Osteoblast (primary cell): ENCODE measurements around the gene ALCAM. TPM values are rescaled to one million over a fixed set of nuclear protein-coding genes. Genes with fewer than 3 reads are reported as not detected.

Experiments used
- DNase-seq: peaks from one replicate; pipeline ENCODE4 v3.0.0; 2011; ENCODE audit warnings: low spot score, mixed read lengths; ENCODE audit not compliant: insufficient read length; ENCODE audit errors: missing footprints
- H2AFZ ChIP-seq: 2 replicates; pipeline ENCODE4 v1.6.0; 2011; ENCODE audit warnings: mild to moderate bottlenecking, low read length
- H3K27ac ChIP-seq: 2 replicates; pipeline ENCODE4 v1.5.1; 2011; ENCODE audit warnings: mild to moderate bottlenecking, low read depth, low read length, moderate library complexity
- H3K27me3 ChIP-seq: 2 replicates; pipeline ENCODE4 v1.6.0; 2012; ENCODE audit warnings: mild to moderate bottlenecking, control low read depth, inconsistent platforms, low read length, moderate library complexity; ENCODE audit not compliant: insufficient read depth
- H3K36me3 ChIP-seq: 2 replicates; pipeline ENCODE4 v1.5.1; 2011; ENCODE audit warnings: mild to moderate bottlenecking, low read length, control low read depth, moderate library complexity; ENCODE audit not compliant: insufficient read depth
- H3K4me1 ChIP-seq: 2 replicates; pipeline ENCODE4 v1.5.1; 2011; ENCODE audit warnings: mild to moderate bottlenecking, low read length, control low read depth, moderate library complexity; ENCODE audit not compliant: insufficient read depth
- H3K4me2 ChIP-seq: 2 replicates; pipeline ENCODE4 v1.6.0; 2011; ENCODE audit warnings: mild to moderate bottlenecking, low read length; ENCODE audit not compliant: insufficient read depth
- H3K4me3 ChIP-seq: fragments of 200-600 bp; sonication (generic); 3 replicates; pipeline ENCODE4 v1.5.1; 2012; ENCODE audit warnings: mild to moderate bottlenecking, low read length, inconsistent platforms; ENCODE audit not compliant: insufficient read depth
- H3K79me2 ChIP-seq: 2 replicates; pipeline ENCODE4 v1.6.0; 2012; ENCODE audit warnings: mild to moderate bottlenecking, low read length, control low read depth, inconsistent platforms; ENCODE audit not compliant: insufficient read depth
- H3K9me3 ChIP-seq: 2 replicates; pipeline ENCODE4 v1.5.1; 2011; ENCODE audit warnings: low read depth, low read length, control low read depth
- H4K20me1 ChIP-seq: 2 replicates; pipeline ENCODE4 v1.6.0; 2012; ENCODE audit warnings: mild to moderate bottlenecking, low read length, control low read depth; ENCODE audit not compliant: insufficient read depth
- CTCF ChIP-seq: IDR thresholded peaks from 2 replicates; pipeline ENCODE4 v1.5.1; 2011; ENCODE audit warnings: mild to moderate bottlenecking, low read depth, low read length, moderate library complexity; ENCODE audit errors: extremely low read depth
- total RNA-seq: library from RNA; depleted of rRNA; stranded (reverse); fragments of >200 nt; gene quantifications from 2 replicates; pipeline ENCODE4 v1.2.3, GENCODE V29; 2012

ALCAM gene
- total RNA-seq, 1 donor = 178 TPM

- no peaks in the 10 kb centered on the region for H4K20me1 ChIP-seq
- no peak for DNase-seq
- H3K9me3 ChIP-seq = no peaks in the 10 kb centered on the region
- no peaks in the 10 kb centered on the region for H3K79me2 ChIP-seq
- no peak overlapping the region for H3K4me2 ChIP-seq
- H2AFZ ChIP-seq = no peak overlapping the region
- H3K27ac ChIP-seq = no peak overlapping the region
- H3K27me3 ChIP-seq = no peaks in the 10 kb centered on the region
- no peak for TF ChIP-seq CTCF
- H3K4me3 ChIP-seq = no peak overlapping the region
- H3K36me3 ChIP-seq = no peaks in the 10 kb centered on the region
- H3K4me1 ChIP-seq = peaks cover 3% of the 10 kb centered on the region
Measured at GRCh38 chr3:105611304-105612192, 244.8 kb downstream of the ALCAM start.

GRCh38 chr3:105613120-105613519 lies 246.4 kb downstream of the ALCAM start:
- Histone ChIP-seq H3K27ac (no peak overlapping the region), H3K4me2 (no peak overlapping the region), H3K36me3 (no peaks in the 10 kb centered on the region), H3K79me2 (no peaks in the 10 kb centered on the region), H4K20me1 (no peaks in the 10 kb centered on the region), H3K4me3 (no peak overlapping the region), H3K27me3 (no peaks in the 10 kb centered on the region), H3K4me1 (peaks cover 3% of the 10 kb centered on the region), H3K9me3 (no peaks in the 10 kb centered on the region), H2AFZ (no peak overlapping the region)
- DNase-seq = no peak
- TF ChIP-seq CTCF = no peak

- H3K4me1 ChIP-seq = peaks cover 3% of the 10 kb centered on the region
- H3K79me2 ChIP-seq = no peaks in the 10 kb centered on the region
- no peak overlapping the region for H2AFZ ChIP-seq
- no peaks in the 10 kb centered on the region for H4K20me1 ChIP-seq
- TF ChIP-seq CTCF = no peak
- DNase-seq = peak; percentile 64
- no peak overlapping the region for H3K4me3 ChIP-seq
- no peak overlapping the region for H3K4me2 ChIP-seq
- H3K9me3 ChIP-seq = no peaks in the 10 kb centered on the region
- H3K36me3 ChIP-seq = no peaks in the 10 kb centered on the region
- H3K27me3 ChIP-seq = no peaks in the 10 kb centered on the region
- no peak overlapping the region for H3K27ac ChIP-seq
Measured at GRCh38 chr3:105614288-105615030, 247.8 kb downstream of the ALCAM start.

GRCh38 chr3:105615814-105616213 lies 249.1 kb downstream of the ALCAM start:
- Histone ChIP-seq H3K4me3 (no peak overlapping the region), H4K20me1 (no peaks in the 10 kb centered on the region), H3K4me2 (no peak overlapping the region), H3K27ac (no peak overlapping the region), H3K27me3 (no peaks in the 10 kb centered on the region), H3K4me1 (peaks cover 3% of the 10 kb centered on the region), H3K9me3 (no peaks in the 10 kb centered on the region), H2AFZ (no peak overlapping the region), H3K79me2 (no peaks in the 10 kb centered on the region), H3K36me3 (no peaks in the 10 kb centered on the region)
- TF ChIP-seq CTCF = no peak
- DNase-seq = no peak
